ENCODE measurements around the gene KRTAP10-1.

KRTAP10-1 gene

DNA sequence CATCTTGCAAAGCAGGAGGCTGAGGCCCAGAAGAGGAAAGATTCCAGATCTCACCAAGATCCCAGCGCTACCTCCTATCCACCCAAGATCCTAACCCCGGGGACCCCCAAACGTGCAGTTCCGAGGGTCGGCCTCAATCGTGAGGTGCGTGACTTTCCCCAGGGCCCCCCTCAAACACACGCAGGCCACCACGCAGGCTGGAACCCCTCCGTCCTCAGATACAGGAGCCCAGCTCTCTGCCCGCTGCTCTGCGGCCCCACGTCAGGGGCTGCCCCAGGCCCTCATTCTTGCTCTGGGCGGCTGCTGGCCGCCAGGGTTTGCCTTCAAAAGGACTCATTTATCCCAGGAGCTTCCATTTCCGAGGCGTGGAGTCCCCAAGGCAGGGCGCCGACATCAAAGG lies 39.9 kb downstream of the KRTAP10-1 start:
- DNase-seq, result no peak

DNA sequence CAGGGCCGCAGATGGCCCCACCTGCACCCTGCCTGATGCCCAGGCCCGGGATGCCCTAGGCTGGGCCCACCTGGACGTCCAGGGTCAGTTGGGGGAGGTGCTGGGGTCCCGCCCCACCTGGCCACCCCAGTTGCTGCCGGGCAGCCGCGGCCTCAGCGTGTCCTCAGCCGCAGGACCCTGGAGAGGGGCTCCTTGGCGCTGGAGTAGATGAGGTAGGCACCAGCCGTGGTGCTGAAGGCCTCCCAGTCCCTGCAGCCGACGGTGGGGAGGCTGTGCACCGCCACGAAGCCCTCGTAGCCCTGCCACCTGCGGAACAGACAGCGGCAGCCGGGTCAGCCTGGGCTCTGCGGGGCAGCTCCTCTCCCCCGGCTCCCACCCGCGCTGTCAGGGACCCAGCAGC lies 40.4 kb downstream of the KRTAP10-1 start:
- no peak for DNase-seq

DNA sequence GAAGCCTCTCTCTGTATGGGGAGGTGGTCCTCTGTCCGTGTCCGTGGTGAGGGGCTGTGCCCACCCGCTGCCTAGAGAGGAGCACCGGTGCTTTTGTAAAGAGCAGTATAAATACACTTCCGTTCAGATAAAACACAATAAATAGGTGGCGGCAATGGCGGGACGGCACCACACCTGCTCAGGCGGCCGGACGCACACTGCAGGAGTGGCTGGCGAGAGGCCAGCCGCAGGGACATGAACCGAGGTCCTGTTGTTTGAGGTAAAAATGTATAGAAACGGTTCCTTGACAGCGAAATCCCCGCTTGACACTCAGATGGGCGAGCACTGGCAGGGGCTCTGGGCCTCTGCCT lies 40.8 kb downstream of the KRTAP10-1 start:
- peak; percentile 26 for DNase-seq

DNA sequence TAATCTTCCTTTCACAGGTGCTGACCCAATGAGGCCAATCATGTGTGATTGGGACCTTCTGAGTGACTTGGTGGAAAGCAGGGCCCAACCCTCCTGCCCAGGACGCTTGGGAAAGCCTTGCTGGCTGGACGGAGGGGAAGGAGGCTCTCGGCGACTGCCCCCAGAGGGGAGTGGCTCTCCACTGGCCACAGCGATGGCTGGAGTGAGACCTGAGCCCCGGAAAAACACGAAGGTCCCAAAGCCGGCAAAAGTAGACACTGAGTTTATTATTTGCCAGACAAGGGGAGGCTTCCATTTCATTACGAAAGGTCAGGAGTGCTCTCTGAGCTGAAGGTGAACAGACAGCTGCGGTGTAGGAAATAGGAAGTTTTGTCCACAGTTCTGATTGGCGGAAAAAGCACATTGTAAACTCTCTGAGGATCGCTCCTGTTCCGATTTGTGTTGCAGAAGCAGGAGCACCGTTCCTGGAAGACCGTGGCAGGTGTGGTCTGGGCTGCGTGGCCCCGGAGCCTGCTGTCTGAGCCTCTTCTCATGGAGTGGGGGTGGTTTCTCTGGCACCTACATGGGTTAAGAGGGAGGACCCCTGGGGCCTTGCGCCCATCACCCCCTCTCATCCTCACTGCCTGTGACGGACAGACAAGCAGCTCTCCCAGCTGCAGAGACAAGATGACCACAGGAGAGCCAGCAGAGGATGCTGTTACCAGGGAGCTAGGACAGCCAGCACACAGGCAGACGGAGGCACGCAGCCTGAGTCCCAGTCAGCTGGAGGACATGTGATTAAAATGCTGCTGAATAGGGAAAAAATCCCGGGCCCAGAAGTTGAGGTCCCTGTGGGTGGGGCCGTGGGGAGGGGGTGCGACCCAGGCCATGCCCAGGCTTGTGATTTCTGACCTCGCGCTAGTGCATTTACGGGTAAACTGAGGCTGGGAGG lies 41.5 kb downstream of the KRTAP10-1 start:
- no peak for DNase-seq

DNA sequence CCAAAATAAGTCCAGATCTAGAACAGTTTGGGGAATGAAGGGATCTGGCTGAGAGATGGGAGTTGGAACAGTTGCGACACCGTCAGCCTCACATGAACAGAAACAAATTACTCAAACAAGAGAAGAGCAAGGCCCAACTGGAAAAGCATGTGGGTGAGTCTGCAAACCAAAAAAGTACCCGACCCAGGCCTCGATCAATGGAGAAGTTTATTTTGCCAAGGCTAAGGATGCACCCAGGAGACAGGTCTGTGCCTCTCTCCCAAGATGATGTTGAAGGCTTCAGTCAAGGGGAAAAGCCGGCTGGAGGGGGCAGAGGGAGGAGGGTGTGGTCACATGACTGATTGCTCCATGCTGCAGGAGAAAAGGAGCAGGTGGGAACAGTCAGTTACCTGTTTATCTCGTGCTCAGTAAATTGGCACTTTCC lies 42.3 kb downstream of the KRTAP10-1 start:
- peak; percentile 89 for DNase-seq

DNA sequence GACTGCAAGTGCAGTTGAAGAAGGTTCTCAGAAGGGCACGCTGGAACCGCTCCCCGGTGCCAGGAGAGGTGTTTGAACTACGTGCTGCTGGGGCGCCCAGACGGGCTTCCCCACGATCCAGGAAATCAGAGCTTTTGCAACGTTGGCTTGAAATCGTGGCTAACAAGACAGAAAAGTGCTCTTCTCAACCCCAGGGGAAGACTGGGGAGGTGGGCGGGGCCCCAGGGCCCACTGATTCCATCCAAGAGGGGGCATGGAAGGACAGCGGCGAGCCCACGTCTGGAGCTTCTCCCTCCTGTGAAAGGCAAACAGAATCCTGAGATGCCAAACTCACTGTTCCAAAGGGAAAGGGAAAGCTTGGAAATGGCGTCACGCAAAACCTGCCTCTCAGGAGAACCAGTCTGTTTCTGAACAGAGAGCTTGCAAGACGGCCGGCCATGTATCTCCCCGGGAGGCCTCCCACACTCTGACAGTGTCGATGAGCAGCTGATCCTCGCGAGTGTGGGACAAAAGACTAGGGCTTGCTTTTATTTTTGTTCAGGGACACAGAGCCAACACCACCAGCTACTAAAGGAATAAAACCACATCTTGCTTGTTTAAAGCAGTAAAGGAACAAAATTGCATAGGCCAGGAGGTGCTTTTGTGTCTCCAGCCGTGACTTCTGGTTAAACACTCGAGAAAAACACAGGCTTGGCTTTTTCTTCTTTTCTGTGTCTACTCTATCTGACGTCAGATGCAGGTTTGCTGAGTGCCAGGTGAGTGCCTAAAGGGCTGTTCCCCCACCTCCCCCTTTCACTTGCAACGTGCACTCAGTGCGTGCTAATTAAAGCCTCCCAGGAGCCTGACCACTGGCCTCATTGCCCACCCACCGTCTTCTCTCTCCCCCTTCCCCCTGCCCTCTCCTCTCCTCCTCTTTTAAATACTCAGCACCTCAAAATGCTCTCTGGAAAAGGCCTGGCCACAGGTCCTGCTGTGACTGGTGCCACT lies 43.1 kb downstream of the KRTAP10-1 start:
- DNase-seq, result peak; percentile 91

DNA sequence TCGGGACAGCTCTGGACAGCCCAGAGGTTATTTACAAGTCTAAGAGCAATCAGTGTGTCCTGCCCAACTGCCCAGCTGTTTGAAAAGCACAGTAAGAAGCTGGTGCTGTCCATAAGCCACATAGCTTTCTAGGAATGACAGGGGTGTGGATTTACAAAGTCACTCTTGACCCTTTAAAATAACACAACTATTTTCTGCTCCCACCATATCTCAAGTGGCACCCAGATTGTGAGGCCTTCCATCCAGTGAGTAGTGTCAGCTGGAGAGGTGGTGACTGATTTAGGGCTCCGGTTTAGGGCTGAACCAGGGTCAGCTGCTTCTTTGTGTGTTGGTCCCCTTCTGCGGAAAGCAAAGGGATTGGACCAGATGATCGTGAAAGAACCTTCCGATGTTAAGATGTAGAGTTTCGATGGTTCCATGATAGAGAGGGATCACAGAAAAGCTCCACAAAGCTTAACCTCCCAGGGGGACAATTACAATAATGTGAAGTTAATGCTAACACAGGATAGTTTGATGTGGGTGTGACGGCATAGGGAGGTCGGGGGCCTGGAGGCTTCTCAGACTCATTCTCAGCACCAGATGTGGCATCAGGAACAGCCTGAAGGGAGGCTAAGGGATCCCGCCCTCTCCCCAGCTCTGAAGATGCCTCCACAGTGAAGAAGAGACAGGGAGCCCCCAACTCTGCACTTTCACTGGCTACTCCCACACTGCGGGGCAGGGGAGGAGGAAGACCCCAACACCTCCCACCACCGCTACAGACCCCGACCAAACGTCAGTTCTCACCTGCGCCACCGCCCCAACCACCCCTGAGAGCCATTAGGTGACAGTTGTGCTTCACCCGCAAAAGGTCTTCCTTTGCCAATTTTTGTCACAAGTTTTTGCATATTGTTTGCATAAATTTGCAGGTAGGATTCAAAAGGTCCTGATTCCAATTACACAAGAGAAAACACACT lies 44.1 kb downstream of the KRTAP10-1 start:
- DNase-seq, result no peak

DNA sequence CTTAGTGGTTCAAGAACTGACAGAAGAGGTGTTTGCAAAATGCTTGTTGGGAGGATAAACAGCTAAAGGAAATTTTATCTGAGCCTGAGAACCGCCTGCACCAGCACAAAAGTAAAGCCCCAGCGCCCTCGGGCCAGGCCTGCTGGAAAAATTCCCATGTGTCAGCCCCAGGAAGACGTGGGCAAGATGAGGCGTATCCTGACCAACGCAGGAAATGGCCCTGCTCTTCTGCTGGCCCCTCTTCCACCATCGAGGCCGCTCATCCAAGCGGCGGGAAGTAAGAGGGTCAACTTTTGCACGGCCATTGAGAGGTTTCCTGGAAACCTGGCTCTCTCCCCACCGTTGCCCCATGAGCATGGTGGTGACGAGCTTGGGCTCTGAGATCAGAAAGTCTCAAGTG lies 45.0 kb downstream of the KRTAP10-1 start:
- no peak for DNase-seq

DNA sequence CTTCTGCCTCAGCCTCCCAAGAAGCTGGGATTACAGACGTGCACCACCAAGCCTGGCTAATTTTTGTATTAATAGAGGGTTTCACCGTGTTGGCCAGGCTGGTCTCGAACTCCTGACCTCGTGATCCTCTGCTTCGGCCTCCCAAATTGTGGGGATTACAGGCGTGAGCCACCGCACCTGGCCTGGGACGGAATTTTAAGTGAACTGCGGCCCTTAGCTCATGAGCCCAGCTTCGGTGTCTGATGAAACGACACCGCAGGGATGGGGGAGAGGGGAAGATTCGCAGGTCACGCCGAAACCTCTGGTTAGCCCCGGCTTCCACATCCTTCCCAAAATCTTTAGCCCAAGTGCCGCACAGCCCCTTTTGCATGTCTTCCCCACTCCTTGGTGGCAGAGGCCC lies 45.6 kb downstream of the KRTAP10-1 start:
- no peak for DNase-seq

DNA sequence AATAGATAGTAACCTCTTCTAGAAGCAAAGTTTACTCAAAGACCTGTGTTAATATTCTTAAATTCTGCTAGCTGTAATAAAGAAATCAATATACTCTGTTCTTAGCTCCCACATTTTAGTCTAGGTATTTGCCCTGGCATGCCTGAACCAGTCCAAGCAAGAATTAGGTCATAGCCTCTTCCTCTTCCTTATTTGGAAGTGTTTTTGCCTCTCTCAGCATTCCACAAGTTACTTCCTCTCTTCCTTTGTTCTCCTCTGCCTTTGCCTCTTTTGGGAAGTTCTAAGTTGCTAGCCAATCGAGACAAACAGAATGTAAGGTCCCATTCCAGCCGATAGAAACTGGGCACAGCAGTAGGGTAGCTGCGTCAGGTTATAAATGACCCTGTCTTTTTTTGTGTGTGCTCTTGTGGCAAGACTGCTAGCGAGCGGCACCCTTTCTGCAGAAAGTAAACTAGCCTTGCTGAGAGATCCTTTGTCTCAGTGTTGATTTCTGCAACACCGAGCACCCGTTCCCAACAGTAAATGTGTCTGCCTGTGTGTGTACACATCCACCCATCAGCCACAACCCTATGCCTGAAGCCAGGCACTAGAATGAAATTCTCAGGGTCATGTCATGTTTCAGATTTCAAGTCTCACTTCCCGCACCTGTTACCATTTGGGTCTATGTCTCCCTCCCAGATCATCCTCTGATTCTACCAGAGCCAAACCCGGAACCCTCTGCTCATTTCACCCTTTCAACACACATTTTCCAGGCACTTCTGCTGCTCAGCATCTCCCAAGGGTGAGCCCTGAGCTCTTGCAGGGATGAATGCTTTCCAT lies 47.2 kb downstream of the KRTAP10-1 start:
- DNase-seq, result no peak

DNA sequence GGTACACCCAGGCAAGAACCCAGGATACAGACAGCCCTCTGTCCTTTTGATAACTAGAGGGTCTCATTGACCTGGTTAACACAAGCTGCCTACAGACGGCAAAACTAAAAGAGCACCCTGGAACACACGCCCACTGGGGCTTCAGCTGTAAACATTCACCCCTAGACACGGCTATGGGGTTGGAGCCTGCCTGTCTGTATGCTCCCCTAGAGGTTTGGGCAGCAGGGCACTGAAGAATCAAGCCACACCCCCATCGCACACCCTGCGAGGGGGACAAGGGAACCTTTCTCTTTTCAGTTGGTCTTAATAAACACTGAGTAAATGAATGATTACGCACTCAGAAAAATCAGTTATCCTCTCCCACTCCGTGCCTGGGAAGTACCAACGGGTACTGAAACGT lies 49.2 kb downstream of the KRTAP10-1 start:
- no peak for DNase-seq

DNA sequence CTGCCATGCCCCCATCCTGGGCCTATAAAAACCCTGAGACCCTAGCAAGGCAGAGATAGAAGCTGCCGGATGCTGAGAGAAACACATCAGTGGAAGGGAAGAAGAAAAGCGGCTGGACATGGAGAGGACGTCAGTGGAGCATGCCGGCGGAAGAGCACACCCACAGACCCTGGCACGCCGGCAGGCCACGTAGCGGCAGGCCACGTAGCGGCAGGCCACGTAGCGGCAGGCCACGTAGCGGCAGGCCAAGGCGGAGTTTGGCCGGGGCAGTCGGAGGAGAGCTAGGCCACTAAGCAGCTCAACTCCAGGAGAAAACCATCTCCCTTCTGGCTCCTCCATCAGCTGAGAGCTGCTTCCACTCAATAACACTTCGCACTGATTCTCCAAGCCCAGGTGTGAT lies 49.6 kb downstream of the KRTAP10-1 start:
- DNase-seq, result no peak

DNA sequence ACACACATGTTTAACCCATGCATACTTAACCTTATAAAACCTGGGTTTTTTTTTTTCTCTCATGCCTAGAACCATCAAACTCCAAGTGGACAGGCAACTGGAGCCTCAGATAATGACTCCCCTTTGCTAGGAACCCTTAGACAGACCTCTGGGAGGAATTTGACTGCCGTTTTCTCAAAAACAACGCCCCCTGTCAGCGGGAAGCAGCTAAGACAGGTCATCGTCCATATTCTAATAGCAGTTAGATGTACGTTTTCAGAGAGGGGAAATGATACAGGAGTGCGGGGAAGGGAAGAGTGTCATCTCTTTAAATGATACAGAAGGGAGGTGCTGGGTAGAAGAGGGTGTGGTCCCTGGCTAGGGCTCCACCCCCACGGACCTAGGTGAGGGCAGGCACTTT lies 50.0 kb downstream of the KRTAP10-1 start:
- no peak for DNase-seq

Data from NCI-H2029 (cell line).